ENCODE results near the gene DISP3. TPM values are rescaled to one million over a fixed set of nuclear protein-coding genes. Genes with fewer than 3 reads are reported as not detected.

DISP3 gene
- total and polyA plus RNA-seq, 2 of the 13 experiments (the other 11 are each of a cell fraction or from before 2014, with no cell fraction given), result 0.08 to 0.13 TPM

- peak; percentile 23; the same call in 1 of the 2 replicates for TF ChIP-seq ZNF800 (CRISPR knock-in tag; IDR thresholded peaks at IDR 0.05)
- TF ChIP-seq TAF15 (IDR thresholded peaks at IDR 0.05; ENCODE audit: low read depth, low read length, poor library complexity, severe bottlenecking), result no peak
- TF ChIP-seq MATR3 (CRISPR knock-in tag; IDR thresholded peaks at IDR 0.05), result no peak
- TF ChIP-seq, protein P1, sequence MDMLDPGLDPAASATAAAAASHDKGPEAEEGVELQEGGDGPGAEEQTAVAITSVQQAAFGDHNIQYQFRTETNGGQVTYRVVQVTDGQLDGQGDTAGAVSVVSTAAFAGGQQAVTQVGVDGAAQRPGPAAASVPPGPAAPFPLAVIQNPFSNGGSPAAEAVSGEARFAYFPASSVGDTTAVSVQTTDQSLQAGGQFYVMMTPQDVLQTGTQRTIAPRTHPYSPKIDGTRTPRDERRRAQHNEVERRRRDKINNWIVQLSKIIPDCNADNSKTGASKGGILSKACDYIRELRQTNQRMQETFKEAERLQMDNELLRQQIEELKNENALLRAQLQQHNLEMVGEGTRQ (IDR thresholded peaks at IDR 0.05; ENCODE audit: low read depth, low read length), result no peak
- TF ChIP-seq, protein P1 (CRISPR knock-in tag; IDR thresholded peaks at IDR 0.05; ENCODE audit: borderline replicate concordance), result no peak; the same call in 1 of the 2 replicates
- TF ChIP-seq ZNF382 (CRISPR knock-in tag; IDR thresholded peaks at IDR 0.05; ENCODE audit: borderline replicate concordance), result no peak
- TF ChIP-seq MEIS2 (CRISPR knock-in tag; IDR thresholded peaks at IDR 0.05), result 0 out of 2 replicates have a peak, but pooled peaks have one; percentile 62
- TF ChIP-seq, protein P2, sequence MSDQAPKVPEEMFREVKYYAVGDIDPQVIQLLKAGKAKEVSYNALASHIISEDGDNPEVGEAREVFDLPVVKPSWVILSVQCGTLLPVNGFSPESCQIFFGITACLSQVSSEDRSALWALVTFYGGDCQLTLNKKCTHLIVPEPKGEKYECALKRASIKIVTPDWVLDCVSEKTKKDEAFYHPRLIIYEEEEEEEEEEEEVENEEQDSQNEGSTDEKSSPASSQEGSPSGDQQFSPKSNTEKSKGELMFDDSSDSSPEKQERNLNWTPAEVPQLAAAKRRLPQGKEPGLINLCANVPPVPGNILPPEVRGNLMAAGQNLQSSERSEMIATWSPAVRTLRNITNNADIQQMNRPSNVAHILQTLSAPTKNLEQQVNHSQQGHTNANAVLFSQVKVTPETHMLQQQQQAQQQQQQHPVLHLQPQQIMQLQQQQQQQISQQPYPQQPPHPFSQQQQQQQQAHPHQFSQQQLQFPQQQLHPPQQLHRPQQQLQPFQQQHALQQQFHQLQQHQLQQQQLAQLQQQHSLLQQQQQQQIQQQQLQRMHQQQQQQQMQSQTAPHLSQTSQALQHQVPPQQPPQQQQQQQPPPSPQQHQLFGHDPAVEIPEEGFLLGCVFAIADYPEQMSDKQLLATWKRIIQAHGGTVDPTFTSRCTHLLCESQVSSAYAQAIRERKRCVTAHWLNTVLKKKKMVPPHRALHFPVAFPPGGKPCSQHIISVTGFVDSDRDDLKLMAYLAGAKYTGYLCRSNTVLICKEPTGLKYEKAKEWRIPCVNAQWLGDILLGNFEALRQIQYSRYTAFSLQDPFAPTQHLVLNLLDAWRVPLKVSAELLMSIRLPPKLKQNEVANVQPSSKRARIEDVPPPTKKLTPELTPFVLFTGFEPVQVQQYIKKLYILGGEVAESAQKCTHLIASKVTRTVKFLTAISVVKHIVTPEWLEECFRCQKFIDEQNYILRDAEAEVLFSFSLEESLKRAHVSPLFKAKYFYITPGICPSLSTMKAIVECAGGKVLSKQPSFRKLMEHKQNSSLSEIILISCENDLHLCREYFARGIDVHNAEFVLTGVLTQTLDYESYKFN (CRISPR knock-in tag; conservative IDR thresholded peaks at IDR 0.05), result no peak
- no peak for TF ChIP-seq ZNF367 (CRISPR knock-in tag; IDR thresholded peaks at IDR 0.05; ENCODE audit: borderline replicate concordance)
- TF ChIP-seq IRX3 (CRISPR knock-in tag; IDR thresholded peaks at IDR 0.05; ENCODE audit: borderline replicate concordance, low read depth), result no peak
- 0 out of 2 replicates have a peak, but pooled peaks have one; percentile 28 for TF ChIP-seq ZBTB20 (CRISPR knock-in tag; IDR thresholded peaks at IDR 0.05; ENCODE audit: borderline replicate concordance, low read depth)
- TF ChIP-seq ZNF646 (CRISPR knock-in tag; IDR thresholded peaks at IDR 0.05), result no peak
- TF ChIP-seq MAFG (CRISPR knock-in tag; IDR thresholded peaks at IDR 0.05), result no peak
Measured at GRCh38 chr1:11478571-11479374, at the start of gene DISP3 (continued).

All from HepG2 (cell line).